GM19099 (cell line): ENCODE results near the gene TGFB1.

Experiments used
- POLR2A ChIP-seq: IDR thresholded peaks from 3 replicates; pipeline ENCODE4 v1.6.1; 2011; ENCODE audit warnings: low read depth; ENCODE audit not compliant: insufficient read length; ENCODE audit errors: extremely low read depth

Gene TGFB1

GRCh38 chr19:41321204-41321599, 32.5 kb downstream of the TGFB1 start:
- no peak for TF ChIP-seq POLR2A

GRCh38 chr19:41320568-41320967, 33.2 kb downstream of the TGFB1 start:
- TF ChIP-seq POLR2A, result no peak

- no peak for TF ChIP-seq POLR2A
Observed at GRCh38 chr19:41320185-41320518, 33.6 kb downstream of the TGFB1 start.

- TF ChIP-seq POLR2A, result no peak
Observed at GRCh38 chr19:41319500-41320184, 34.1 kb downstream of the TGFB1 start.

GRCh38 chr19:41318696-41319499, 34.8 kb downstream of the TGFB1 start:
- no peak for TF ChIP-seq POLR2A

GRCh38 chr19:41316306-41316920, 37.3 kb downstream of the TGFB1 start:
- no peak for TF ChIP-seq POLR2A

GRCh38 chr19:41311613-41312012, 42.1 kb downstream of the TGFB1 start:
- no peak for TF ChIP-seq POLR2A

GRCh38 chr19:41311072-41311471, 42.6 kb downstream of the TGFB1 start:
- no peak for TF ChIP-seq POLR2A

GRCh38 chr19:41310033-41310831, 43.5 kb downstream of the TGFB1 start, which contains the start of gene CCDC97:
TSS of gene CCDC97 (plus strand) at chr19:41310172. CDS start at chr19:41310311, 139 bp downstream.
- peak; percentile 92 for TF ChIP-seq POLR2A

GRCh38 chr19:41309180-41310032, 44.3 kb downstream of the TGFB1 start:
- TF ChIP-seq POLR2A, result no peak

GRCh38 chr19:41308450-41309179, 45.1 kb downstream of the TGFB1 start:
- no peak for TF ChIP-seq POLR2A

- no peak for TF ChIP-seq POLR2A
Observed at GRCh38 chr19:41307954-41308449, 45.7 kb downstream of the TGFB1 start.
